Skin of body (tissue), 2 donors: ENCODE data around the gene TREH. TPM values are rescaled to one million over a fixed set of nuclear protein-coding genes. Genes with fewer than 3 reads are reported as not detected.

Source experiments
- DNase-seq: peaks from one replicate; lab custom pipeline; 2025; lab: John Stamatoyannopoulos, UW
- total RNA-seq: library from RNA; depleted of rRNA; stranded (reverse); fragments of >200 nt; gene quantifications from one replicate; pipeline ENCODE4 v1.2.3, GENCODE V29; 2014

The TREH gene
- total RNA-seq, 1 donor from 2014 or later = not detected

DNA sequence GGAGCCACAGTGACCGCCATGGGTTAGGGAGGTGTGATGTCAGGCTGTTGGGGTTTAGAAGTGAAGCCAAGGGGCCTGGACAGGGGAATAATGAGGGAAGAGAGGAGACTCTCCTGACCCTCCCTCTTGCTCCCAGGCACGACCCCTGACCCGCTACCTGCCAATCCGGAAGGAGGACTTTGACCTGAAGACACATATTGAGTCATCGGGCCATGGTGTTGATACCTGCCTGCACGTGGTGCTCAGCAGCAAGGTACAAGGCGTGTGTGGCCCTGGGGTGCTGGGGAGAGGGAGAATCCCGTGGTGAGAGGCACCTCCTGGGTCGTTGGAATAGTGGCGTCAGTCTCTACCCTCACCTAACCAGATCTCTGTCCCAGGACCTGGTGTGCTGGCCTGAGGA is 29.5 kb downstream of the TREH start:
- DNase-seq = no peak

DNA sequence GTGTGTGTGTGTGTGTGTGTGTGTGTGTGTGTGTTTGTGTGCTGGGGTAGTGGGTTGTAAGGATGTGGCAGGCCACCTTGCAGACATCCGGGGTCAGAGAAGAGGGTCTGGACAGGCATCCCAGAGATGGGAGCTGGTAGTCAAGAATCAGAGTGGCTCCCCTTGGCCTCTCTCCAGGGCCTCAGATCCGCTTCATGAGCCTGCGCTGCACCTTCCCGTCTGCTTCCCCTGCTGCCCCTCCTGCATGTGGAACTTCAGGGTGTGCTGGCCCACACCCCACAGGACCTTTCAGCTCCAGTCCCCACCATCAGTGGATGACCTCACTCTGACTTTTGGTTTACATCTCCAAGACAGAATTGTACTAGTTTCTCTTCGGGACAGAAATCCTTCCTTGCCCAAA is 31.2 kb downstream of the TREH start:
- no peak for DNase-seq

DNA sequence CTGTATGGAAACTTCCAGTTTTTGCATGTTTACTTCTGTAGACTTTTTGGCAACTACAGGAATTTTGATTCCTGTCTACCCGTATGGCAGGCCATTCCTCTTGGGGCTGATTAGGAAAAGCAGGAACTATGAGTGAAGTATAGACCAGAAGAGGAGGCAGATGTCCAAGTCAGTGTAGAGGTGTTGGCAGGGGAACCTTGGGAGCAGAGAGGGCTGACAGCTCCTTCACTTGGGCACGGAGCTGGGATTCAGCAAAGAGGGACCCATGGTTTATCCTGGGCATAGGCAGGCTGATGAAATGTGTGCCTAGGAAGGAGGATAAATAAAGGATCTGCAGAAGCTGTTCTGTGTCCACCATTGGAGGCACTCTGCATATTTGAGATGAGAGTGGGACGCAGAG is 33.1 kb downstream of the TREH start:
- no peak for DNase-seq

DNA sequence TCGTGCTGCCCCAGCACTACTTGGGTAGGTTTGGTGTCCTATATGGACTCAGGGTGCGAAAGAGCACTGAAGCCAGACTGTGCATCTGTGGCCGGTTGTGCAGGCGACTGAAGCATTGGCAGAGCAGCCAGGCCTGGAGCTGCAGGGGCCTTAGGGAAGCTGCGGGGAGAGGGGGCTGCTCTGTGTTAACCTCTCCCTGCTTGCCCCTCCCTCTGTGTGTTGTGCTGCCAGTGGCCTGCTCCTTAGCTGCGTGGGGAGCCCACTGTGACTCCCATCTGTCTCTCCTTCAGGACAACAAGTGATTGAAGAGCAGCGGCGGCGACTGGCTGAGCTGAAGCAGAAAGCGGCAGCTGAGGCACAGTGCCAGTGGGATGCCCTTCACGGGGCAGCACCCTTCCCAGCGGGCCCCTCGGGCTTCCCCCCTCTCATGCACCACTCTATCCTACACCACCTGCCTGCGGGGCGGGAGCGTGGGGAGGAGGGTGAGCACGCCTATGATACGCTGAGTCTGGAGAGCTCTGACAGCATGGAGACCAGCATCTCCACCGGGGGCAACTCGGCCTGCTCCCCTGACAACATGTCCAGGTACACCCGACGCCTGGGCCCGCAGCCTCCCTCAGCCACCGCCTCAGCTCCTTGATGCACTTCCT is 34.3 kb downstream of the TREH start:
- no peak for DNase-seq

DNA sequence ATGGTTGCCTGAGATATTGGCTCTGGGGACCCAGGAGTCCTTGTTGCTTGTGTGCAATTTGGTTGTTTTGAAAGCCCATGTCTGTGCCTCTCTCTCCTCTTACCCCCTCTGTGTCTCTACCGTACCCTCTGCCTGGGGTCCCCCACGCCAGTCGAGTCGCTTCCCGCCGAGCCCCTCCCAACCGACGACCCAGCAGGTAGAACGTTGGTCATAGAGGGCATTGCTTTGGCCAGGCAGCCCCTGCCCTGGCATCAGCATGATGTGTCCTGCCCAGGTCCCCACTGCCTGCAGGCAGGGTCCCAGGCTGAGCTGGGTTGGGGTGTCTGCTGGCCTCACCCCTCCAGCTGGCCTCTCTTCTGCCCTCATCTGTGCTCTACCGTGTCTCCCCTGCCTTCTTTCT is 35.0 kb downstream of the TREH start:
- DNase-seq = no peak

DNA sequence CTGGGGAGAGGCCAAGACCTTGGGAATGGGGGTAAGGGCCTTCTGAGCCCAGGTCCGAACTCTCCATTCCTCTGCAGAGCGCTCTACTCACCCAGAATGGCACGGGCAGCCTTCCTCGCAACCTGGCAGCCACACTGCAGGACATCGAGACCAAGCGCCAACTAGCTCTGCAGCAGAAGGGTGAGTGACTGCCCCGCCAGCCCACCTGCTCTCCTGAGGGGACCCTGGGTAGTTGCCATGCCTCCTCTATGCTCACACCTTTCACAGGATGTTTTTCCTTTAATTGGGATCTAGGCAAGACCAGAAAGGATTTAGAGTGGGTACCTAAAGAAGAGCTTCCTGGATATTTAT is 35.5 kb downstream of the TREH start:
- DNase-seq = no peak

DNA sequence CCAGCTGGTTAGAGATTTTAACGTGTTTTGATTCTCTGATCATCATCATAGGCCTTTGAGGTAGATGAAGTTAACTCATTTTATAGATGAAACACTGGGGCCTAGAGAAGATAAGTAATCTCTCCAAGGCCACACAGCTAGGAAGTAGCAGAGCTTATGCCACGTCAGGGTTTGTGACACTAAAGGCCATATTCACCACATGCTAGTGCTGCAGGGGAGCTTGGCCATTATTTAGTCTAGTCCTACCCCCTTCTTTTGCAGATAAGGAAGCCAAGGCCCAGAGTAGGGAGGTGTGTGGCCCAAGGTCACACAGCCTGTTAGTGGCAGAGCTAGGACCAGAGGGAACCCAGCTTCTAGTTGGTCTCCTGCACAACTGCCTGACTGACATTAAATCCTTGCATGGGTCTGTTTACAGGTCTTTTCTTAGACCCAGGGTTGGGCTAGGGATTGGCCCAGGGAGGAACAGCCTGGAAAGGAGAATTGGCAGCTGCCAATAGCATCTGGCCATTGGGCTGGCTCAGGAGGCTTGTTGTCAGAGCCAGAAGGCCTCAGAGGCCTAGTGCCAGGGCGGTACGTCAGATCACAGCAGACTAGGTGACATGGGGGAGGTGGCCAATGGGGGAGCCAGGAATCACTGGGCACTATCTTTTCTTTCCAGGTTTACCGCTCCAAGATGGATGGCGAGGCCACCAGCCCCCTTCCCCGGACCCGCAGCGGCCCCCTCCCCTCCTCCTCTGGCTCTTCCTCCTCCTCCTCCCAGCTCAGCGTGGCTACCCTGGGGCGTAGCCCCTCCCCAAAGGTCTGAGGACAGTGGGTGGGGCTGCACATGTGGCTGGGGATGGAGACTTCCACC is 36.1 kb downstream of the TREH start:
- DNase-seq = no peak

DNA sequence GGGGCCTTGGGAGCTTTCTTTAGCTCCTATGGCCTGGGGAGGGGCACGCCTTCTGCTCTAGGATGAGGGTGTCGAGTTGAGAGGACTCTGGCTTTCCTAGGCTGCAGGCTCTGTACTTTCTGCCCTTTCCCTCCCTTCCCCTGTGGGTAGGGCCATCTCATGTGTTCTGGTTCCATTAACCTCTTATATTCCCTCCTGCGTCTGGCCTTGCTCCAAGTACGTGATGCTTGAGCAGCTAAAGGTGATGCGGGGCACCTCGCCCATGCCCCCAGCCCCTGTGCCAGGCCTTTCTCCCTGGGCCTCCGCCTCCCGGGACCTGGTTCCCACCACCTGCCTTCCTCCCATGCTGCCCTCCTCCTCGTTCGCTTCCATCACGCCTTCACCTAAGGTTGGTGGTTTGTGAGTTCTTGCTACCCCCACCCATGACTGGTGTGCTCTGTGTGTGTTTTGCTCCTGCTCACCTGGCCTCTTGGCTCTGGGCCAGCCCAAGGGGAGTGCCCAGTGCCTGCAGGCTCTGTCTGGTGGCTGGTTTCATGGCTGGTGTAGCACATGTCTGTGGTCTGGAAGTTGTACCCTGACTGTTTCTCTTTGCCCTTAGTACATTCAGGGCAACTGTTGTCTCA is 37.9 kb downstream of the TREH start:
- no peak for DNase-seq

DNA sequence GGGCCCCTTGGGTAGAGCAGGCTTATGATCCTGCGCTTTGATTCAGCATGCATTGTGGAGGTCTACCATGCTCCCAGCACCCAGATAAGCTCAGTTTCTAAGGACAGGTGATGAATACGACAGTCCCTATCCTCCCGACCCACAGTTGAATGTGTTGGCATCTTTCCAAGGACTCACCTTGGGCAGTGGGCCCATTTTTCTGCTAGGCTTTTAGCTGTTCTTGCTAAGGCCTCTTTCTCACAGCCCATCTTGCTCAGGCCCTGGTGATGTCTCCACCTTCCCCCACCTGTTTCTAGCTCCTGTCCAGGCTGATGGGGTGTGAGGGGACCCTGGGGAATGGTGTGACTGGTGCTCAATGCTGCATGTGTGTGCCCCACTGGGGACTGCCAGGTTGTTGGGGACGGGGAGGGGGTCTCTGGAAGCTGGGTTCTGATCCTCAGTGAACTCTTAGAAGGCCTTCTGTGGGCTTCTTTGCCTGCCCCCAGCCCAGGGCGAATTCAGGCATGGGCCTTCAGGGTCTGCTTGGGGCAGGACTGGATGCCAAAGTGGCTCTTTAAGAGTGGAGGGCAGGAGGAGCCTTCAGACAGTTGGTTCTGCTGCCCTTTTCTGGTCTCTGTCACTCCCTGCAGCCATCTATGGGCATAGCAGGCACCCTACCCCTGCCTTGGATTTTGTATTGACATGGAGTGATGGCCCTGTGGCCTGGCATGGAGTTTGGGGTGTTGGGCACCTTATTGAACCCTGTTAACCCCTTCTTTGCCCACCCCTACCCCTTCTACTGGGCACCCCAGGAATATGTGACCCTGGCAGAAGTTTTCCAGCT is 38.9 kb downstream of the TREH start:
- DNase-seq = no peak

DNA sequence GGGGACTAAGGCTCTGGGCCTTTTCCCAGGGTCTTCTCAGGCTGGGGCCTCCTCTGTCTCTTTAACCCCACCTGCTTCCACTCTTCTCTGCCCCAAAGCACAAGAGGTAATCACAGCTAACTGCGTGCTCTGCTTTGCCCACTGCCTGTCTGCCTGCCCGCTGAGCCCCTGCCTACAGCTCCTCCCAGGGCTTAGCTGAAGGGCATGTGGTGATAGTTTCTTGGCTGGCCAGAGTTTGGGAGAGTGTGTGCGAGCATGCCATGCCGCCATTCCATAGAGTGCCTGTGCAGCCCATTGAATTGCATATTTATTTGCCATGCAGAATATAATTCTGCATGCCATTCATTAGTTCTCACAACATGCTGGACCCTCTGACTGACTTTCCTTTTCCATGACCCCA is 39.6 kb downstream of the TREH start:
- no peak for DNase-seq

DNA sequence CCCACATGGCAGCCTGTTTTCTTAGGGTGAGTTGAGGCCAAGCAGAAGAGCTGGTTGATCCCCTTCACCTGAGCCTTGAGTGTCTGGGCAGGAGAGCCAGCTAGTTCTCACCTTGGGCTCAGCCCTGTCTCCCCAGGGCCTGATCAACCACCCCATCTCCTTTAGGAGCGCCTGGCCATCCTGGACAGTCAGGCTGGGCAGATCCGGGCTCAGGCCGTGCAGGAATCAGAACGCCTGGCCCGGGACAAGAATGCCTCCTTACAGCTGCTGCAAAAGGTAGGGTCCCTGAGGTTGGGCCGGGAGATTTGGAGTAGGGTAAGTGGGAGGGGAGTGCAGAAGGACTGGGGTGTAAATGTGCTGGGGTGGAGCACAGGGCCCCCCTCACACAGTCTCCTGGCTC is 40.7 kb downstream of the TREH start:
- no peak for DNase-seq

DNA sequence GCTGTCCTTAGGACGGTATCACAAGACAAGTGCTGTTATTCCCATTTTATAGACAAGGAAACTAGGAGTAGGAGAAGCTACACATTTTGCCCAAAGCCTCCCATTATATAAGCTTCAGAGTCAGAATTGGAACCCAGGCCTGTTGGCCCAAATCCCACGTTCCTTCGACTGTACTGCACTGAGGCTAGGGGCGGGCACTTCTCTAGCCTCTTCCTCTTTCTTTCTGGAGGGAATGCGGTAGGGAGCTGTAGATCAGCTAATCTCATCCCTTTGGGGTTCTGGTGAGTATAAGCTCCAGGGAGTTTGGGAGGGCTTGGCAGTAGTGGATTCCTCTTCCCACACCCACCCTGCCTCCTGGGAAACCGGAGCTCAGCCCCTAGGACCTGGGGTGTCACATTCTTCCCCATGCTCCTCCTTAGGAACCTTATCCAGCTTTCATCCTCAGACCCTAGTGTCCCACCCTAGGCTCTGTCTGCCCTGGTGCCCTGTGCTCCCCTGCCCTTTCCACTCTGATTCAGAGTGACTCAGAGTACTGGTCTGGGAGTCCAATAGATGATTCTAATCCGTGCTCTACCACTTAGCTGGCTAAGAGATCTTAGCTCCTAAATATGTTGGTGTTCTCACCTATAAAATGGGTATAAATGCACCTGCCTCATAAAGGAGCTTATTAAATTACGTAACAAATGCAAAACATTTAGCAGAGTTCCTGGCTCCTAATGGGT is 42.7 kb downstream of the TREH start:
- no peak for DNase-seq

DNA sequence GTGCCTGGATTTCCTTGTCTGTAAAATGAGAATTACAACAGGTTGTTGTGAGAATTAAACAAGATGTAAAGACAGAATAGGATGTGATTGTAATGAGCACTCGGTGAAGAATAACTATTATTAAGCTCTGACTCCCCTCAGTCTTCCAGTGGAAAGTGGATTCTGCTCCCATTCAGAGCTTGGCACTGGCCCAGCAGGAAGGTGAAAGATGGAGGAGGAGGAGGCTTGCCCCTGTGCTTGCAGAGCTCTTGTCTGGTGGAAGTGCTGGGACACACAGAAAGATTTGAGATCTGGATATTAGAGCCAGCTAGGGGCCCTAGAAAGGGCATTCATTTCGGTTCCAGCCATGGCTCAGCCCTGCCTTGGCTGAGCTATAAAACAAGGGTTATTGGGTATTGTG is 43.8 kb downstream of the TREH start:
- no peak for DNase-seq

DNA sequence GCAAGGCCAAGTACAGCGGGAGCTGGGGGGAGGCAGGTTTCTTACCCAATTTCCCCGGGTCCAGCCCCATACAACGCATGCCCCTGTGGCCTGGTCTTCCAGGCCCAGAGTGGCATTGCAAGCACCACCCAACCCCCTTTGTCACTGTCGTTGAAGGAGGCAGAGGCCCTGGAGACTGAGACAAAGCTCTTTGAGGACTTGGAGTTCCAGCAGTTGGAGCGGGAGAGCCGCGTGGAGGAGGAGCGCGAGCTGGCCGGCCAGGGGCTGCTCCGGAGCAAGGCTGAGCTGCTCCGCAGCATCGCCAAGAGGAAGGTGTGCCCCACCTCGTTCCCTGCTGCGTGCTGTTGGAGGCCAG is 44.2 kb downstream of the TREH start:
- no peak for DNase-seq

DNA sequence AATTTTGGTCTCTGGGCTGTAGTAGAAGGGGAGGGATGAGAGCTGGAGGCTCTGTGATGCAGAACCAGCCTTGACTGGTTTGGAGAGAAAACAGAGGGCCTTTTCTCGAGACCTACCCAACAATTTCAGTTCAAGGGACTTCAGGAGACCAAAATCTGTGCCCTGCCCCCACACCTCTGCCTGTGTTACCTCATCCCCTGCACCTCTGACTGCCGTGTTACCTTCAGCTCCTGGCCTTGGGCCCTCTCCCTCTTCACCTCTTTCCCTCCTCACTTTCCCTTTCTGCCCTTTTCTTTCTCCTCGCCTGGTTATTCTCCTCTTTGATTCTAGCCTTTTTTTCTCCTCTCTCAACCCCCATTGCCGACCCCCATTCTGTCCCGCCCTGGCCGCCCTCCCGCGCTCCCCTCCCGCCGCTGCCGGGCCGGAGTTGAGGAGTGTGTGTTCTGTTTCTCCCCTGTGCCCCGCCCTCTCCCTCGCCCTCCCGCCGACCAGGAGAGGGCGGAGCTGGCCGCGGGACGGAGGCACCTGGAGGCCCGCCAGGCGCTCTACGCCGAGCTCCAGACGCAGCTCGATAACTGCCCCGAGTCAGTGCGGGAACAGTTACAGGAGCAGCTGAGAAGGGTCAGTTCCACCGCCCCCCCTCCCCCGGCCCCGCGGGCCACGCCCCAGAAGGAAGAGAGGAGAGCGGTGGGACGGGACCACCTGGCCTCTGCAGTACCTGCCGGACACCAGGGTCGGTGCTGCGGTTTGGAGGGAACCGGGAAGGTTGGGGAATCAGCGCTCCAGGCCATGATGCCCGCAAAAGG is 44.8 kb downstream of the TREH start:
- peak; percentile 32 for DNase-seq

DNA sequence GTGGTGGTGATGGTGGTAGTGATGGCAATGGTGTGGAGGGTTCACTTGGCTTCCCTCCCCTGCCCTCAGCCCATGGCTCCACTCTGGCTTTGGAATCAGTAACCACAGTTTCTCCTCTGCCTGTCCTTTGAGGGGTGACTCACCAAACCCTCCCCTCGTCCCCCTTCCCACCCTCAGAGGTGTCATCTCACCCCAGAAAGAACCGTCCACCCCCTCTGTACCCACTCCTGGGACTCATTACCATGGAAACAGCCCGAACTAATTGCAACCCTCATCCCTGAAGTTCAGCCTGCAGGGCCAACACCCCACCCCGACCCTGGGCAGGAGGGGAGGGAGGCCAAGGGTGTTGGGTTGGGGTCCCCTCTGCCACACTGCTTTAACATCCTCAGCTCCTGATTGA is 45.5 kb downstream of the TREH start:
- DNase-seq = no peak

DNA sequence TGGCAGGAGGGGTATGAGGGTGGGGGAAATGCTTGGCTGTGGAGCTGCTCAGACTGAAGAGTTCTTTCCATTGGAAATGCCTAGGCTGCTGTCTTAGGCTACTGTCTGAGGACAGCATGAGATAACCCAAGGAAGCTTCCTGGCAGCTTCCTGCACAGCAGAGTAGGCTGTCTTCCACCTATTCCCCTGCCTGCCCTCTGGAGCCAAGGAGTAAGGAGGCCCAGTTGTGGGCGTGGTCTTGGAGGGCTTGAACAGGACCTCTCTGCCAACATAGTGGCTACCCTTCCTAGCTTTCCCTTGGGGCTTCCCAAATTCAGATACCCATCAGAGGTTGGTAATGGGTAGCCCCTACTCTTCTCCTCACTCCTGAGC is 46.1 kb downstream of the TREH start:
- DNase-seq = no peak

DNA sequence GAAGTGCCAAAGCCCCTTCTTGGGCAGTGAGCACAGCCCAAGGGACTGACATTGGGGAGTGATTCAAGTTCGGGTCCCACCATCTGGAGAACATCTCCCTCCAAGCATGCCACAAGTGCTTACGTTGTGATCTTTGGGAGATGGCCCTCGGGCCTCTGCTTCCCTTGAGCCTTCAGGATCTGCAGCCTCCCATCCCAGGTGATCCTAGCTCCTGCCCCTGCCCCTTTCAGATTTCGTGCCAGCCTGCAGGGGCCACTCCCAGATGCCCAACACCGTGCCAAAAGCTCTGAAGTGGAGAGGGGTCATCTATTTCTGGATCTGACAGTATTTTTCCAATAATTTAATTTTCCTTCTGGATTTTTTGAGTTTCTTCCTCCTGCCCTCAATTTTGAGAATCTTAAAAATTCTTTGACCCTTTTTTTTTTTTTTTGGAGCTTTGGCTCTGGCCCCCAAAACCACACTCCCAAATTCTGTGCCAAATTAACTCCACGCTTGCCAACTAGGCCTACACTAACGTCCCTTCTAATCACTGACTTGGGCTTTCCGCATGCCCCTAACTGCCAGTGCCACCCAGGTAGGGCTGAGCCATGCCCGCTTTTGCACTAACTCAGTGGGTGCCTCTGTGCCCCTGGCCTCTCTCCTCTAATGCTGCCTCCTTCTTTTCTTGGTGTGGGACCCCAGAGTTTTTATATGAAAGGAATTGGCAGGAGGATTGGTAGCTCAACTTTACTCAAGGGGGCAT is 46.7 kb downstream of the TREH start:
- no peak for DNase-seq

DNA sequence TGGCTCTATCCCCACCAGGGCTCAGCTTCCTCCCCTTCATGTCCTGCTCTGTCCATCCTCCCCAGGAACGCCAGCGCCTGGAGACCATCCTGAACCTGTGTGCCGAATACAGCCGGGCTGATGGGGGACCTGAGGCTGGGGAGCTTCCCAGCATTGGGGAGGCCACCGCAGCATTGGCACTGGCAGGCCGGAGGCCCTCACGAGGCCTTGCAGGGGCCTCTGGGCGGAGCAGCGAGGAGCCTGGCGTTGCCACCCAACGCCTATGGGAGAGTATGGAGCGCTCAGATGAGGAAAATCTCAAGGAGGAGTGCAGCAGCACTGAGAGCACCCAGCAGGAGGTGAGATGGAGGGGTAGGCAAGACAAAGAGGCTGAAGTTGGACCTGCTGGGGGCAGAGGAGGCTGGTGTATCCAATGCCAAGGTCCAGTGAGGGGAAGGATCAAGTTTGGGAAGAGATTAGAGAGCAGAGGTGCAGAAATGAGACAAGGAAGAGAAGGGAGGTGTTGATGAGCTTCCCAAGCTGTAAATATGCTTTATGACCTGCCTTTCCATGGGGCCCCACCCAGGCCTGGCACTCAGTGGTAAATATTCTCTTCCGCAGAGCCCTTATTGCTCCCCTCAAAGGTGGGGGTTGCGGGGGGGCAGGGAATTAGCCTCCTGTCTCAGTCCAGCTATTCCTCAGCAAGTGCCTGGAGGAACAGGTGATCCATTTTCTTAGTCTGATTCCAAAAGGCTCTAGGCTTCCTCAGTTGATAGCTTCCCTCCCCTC is 48.1 kb downstream of the TREH start:
- DNase-seq = no peak
